T-cell (primary cell): ENCODE results near the gene KRTAP10-2. TPM values are rescaled to one million over a fixed set of nuclear protein-coding genes. Genes with fewer than 3 reads are reported as not detected.
"Not testable (repeated sequence)": the region's sequence is repeated elsewhere in the genome, so short reads cannot be mapped to it uniquely, and the experiment has no call there.

Source experiments
- ATAC-seq, 4 experiments: fragments of 200-7000 bp in 3 of 4; fragments of 150-1000 bp in 1 of 4; cut with Tn5 transposase; replicated peaks in 1 of 4; 1 replicate in 3 of 4; 2 replicates in 1 of 4; pipeline ENCODE4 v1.10.0; 2021; ENCODE audit warnings: moderate library complexity in 3 of 4, mild to moderate bottlenecking in 2 of 4, moderate number of reproducible peaks in 1 of 4
- CTCF ChIA-PET, 2 donors: fragments of 300-600 bp; sonication (Branson Sonifier 250); formaldehyde crosslinking; loops; one replicate each; lab custom pipeline; 2022; ENCODE audit warnings: antibody characterized with exemption in 2 of 2; lab: Charles Lee
- POLR2A ChIA-PET, 2 donors: fragments of 300-600 bp; sonication (Branson Sonifier 250); formaldehyde crosslinking; loops; one replicate each; lab custom pipeline; 2022; ENCODE audit warnings: antibody characterized with exemption in 2 of 2; lab: Charles Lee
- DNase-seq, 35 experiments: peaks; one replicate each; pipeline versions ENCODE4 v3.0.0 to v3.0.0-alpha.2; 2013 to 2023
- H3K27ac ChIP-seq: one replicate; pipeline ENCODE4 v1.5.1; 2013; ENCODE audit warnings: low read length
- H3K27me3 ChIP-seq, 2 experiments: replicated peaks in 1 of 2; 1 replicate in 1 of 2; 2 replicates in 1 of 2; pipeline versions ENCODE4 v1.6.1 to v1.7.0; 2013; ENCODE audit warnings: low read length in 1 of 2, mixed read lengths in 1 of 2; ENCODE audit not compliant: control insufficient read depth in 2 of 2, insufficient read depth in 2 of 2; ENCODE audit errors: extremely low read depth in 1 of 2
- H3K36me3 ChIP-seq, 2 donors: 1 replicate in 1 of 2; 2 replicates in 1 of 2; pipeline versions ENCODE4 v1.6.1 to v1.7.0; 2013; ENCODE audit warnings: low read length in 1 of 2; ENCODE audit not compliant: control insufficient read depth in 2 of 2, insufficient read depth in 1 of 2; ENCODE audit errors: extremely low read depth in 1 of 2
- H3K4me1 ChIP-seq, 2 experiments: 1 replicate in 1 of 2; 2 replicates in 1 of 2; pipeline versions ENCODE4 v1.6.1 to v1.7.0; 2013; ENCODE audit warnings: low read length in 2 of 2, mixed read lengths in 1 of 2; ENCODE audit not compliant: insufficient read depth in 2 of 2, control insufficient read depth in 1 of 2; ENCODE audit errors: extremely low read depth in 1 of 2
- H3K4me3 ChIP-seq, 2 donors: 1 replicate in 1 of 2; 2 replicates in 1 of 2; pipeline versions ENCODE4 v1.5.1 to v1.7.0; 2013; ENCODE audit warnings: mild to moderate bottlenecking in 2 of 2, low read length in 1 of 2, moderate library complexity in 1 of 2; ENCODE audit not compliant: control insufficient read depth in 1 of 2; ENCODE audit errors: extremely low read depth in 1 of 2
- H3K9me3 ChIP-seq: 2 replicates; pipeline ENCODE4 v1.7.0; 2013
- H3K27ac Mint-ChIP-seq, 2 donors: one replicate each; pipeline ENCODE4 v1.8.0; 2020 to 2021; ENCODE audit warnings: mild to moderate bottlenecking in 2 of 2, mixed read lengths in 2 of 2
- H3K27me3 Mint-ChIP-seq, 2 donors: one replicate each; pipeline ENCODE4 v1.8.0; 2021 to 2022; ENCODE audit warnings: mixed read lengths in 2 of 2
- H3K36me3 Mint-ChIP-seq: one replicate; pipeline ENCODE4 v1.8.0; 2021; ENCODE audit warnings: mixed read lengths
- H3K4me1 Mint-ChIP-seq, 3 donors: one replicate each; pipeline ENCODE4 v1.8.0; 2020 to 2022; ENCODE audit warnings: mixed read lengths in 3 of 3, mild to moderate bottlenecking in 1 of 3
- H3K4me3 Mint-ChIP-seq, 3 donors: one replicate each; pipeline ENCODE4 v1.8.0; 2020 to 2022; ENCODE audit warnings: mild to moderate bottlenecking in 3 of 3, mixed read lengths in 3 of 3, moderate library complexity in 3 of 3
- H3K9me3 Mint-ChIP-seq, 3 donors: one replicate each; pipeline ENCODE4 v1.8.0; 2020 to 2022; ENCODE audit warnings: mixed read lengths in 3 of 3
- WGBS: methylation state at CpG from one replicate; pipeline ENCODE4 v1.1.5; 2013; ENCODE audit warnings: missing lambda C conversion rate; ENCODE audit not compliant: insufficient coverage; 5-methylcytosine and 5-hydroxymethylcytosine counted together
- total RNA-seq, 35 experiments: library from RNA in 6 of 35; stranded (reverse) in 6 of 35; fragments of 120-200 nt in 1 of 35; gene quantifications; one replicate each; pipeline versions ENCODE4 v1.2.1 to v1.2.4 and lab custom pipeline; 2013 to 2026

KRTAP10-2 gene
- total RNA-seq, 5 donors from 2014 or later (not counting 1 experiment from before 2014, with no cell fraction given), result not detected

- H3K4me3 Mint-ChIP-seq, CTCF ChIA-PET: not testable (repeated sequence)
- peaks cover 0 to 44% of the 10 kb centered on the region in 2 experiments for H3K27me3 ChIP-seq
Observed at GRCh38 chr21:44573630-44574456, 22.5 kb upstream of the KRTAP10-2 start, which contains the start of gene KRTAP10-4. TSS of gene KRTAP10-4 (plus strand) at chr21:44573729. CDS start at chr21:44573759, 30 bp downstream.

GRCh38 chr21:44572959-44573583 is 21.8 kb upstream of the KRTAP10-2 start:
- Histone ChIP-seq H3K36me3 (no peaks in the 10 kb centered on the region), H3K27me3 (peaks cover 0 to 44% of the 10 kb centered on the region in 2 experiments), H3K4me3 (no peak overlapping the region), H3K4me1 (peaks cover 0 to 7% of the 10 kb centered on the region in 2 experiments), H3K27ac (no peak overlapping the region), H3K9me3 (no peaks in the 10 kb centered on the region)
- no peak for DNase-seq
- H3K4me1 Mint-ChIP-seq, result peaks cover 0 to 12% (median 2%) of the 10 kb centered on the region in 3 donors
- no peaks in the 10 kb centered on the region for H3K36me3 Mint-ChIP-seq
- peaks cover 0 to 13% (median 8%) of the 10 kb centered on the region in 3 donors for H3K9me3 Mint-ChIP-seq
- H3K27me3 Mint-ChIP-seq, result peaks cover 10 to 12% of the 10 kb centered on the region in 2 donors
- no peak overlapping the region for H3K27ac Mint-ChIP-seq
- WGBS, result 88% methylated on average over 9 of the region's 15 CpGs
- ChIA-PET POLR2A (no interaction called here), CTCF (no interaction called here)
- H3K4me3 Mint-ChIP-seq, result no peak overlapping the region
- ATAC-seq, result no peak

More at GRCh38 chr21:44573630-44574456, 22.5 kb upstream of the KRTAP10-2 start, which contains the start of gene KRTAP10-4:
- H3K36me3 ChIP-seq, POLR2A ChIA-PET, H3K9me3 ChIP-seq, H3K4me3 ChIP-seq, H3K4me1 ChIP-seq, H3K27ac ChIP-seq, H3K27ac Mint-ChIP-seq, ATAC-seq, H3K36me3 Mint-ChIP-seq: not testable (repeated sequence)
- Mint-ChIP-seq H3K4me1 (peaks cover 0 to 12% (median 2%) of the 10 kb centered on the region in 3 donors), H3K9me3 (peaks cover 0 to 15% (median 8%) of the 10 kb centered on the region in 3 donors), H3K27me3 (peaks cover 10 to 12% of the 10 kb centered on the region in 2 donors)
- WGBS, result 70% methylated on average over 9 of the region's 25 CpGs
- peak in 1 of 35 experiments; percentile 19 for DNase-seq

- Histone ChIP-seq H3K27ac (no peak overlapping the region), H3K4me3 (no peak overlapping the region), H3K27me3 (peaks cover 0 to 44% of the 10 kb centered on the region in 2 experiments), H3K4me1 (peaks cover 0 to 7% of the 10 kb centered on the region in 2 experiments), H3K36me3 (no peaks in the 10 kb centered on the region), H3K9me3 (no peaks in the 10 kb centered on the region)
- peaks cover 10 to 12% of the 10 kb centered on the region in 2 donors for H3K27me3 Mint-ChIP-seq
- 87% methylated on average over 37 of the region's 40 CpGs for WGBS
- peak in 1 of 35 experiments; percentile 10 for DNase-seq
- ChIA-PET CTCF (no interaction called here), POLR2A (no interaction called here)
- ATAC-seq, result no peak
- no peak overlapping the region for H3K4me3 Mint-ChIP-seq
- peaks cover 0 to 6% (median under 1%) of the 10 kb centered on the region in 3 donors for H3K9me3 Mint-ChIP-seq
- H3K27ac Mint-ChIP-seq, result no peak overlapping the region
- H3K36me3 Mint-ChIP-seq, result no peaks in the 10 kb centered on the region
- H3K4me1 Mint-ChIP-seq, result peaks cover 0 to 12% (median 2%) of the 10 kb centered on the region in 3 donors
Observed at GRCh38 chr21:44571844-44572782, 20.8 kb upstream of the KRTAP10-2 start.

- ChIA-PET POLR2A (no interaction called here), CTCF (no interaction called here)
Observed at GRCh38 chr21:44571296-44571695, 20.0 kb upstream of the KRTAP10-2 start.

GRCh38 chr21:44569861-44570517 is 18.7 kb upstream of the KRTAP10-2 start:
- no peak overlapping the region for H3K27ac ChIP-seq

More at GRCh38 chr21:44571296-44571695, 20.0 kb upstream of the KRTAP10-2 start:
- Histone ChIP-seq H3K27ac (no peak overlapping the region), H3K4me1 (peaks cover 0 to 7% of the 10 kb centered on the region in 2 experiments), H3K36me3 (no peaks in the 10 kb centered on the region), H3K27me3 (peaks cover 0 to 44% of the 10 kb centered on the region in 2 experiments), H3K4me3 (no peak overlapping the region), H3K9me3 (no peaks in the 10 kb centered on the region)
- no peaks in the 10 kb centered on the region for H3K36me3 Mint-ChIP-seq
- 60% methylated on average over 3 of the region's 4 CpGs for WGBS
- H3K4me1 Mint-ChIP-seq, result peaks cover 0 to 12% (median 2%) of the 10 kb centered on the region in 3 donors
- DNase-seq (peak in 1 of 35 experiments; percentile 1), ATAC-seq (no peak)
- peaks cover 10 to 12% of the 10 kb centered on the region in 2 donors for H3K27me3 Mint-ChIP-seq
- H3K4me3 Mint-ChIP-seq, result no peak overlapping the region
- H3K27ac Mint-ChIP-seq, result no peak overlapping the region
- no peaks in the 10 kb centered on the region for H3K9me3 Mint-ChIP-seq

More at GRCh38 chr21:44569861-44570517, 18.7 kb upstream of the KRTAP10-2 start:
- no peak overlapping the region for H3K4me3 Mint-ChIP-seq
- peaks cover 0 to 7% of the 10 kb centered on the region in 2 experiments for H3K4me1 ChIP-seq
- peaks cover 7 to 11% of the 10 kb centered on the region in 2 donors for H3K27me3 Mint-ChIP-seq
- DNase-seq (no peak), ATAC-seq (no peak)
- 78% methylated on average over 9 of the region's 12 CpGs for WGBS
- H3K36me3 Mint-ChIP-seq, result no peaks in the 10 kb centered on the region
- H3K9me3 Mint-ChIP-seq, result no peaks in the 10 kb centered on the region
- ChIA-PET CTCF (no interaction called here), POLR2A (no interaction called here)
- H3K27me3 ChIP-seq, result peaks cover 0 to 39% of the 10 kb centered on the region in 2 experiments
- no peak overlapping the region for H3K4me3 ChIP-seq
- H3K27ac Mint-ChIP-seq, result no peak overlapping the region
- no peaks in the 10 kb centered on the region for H3K9me3 ChIP-seq
- peaks cover 6 to 10% (median 8%) of the 10 kb centered on the region in 3 donors for H3K4me1 Mint-ChIP-seq
- H3K36me3 ChIP-seq, result no peaks in the 10 kb centered on the region
